HG03139 (cell line): ENCODE data around the gene SEMA3C.

Experiments
- ATAC-seq: cut with Tn5 transposase; IDR thresholded peaks from one replicate; pipeline ENCODE4 v1.9.1; 2021; ENCODE audit not compliant: unreplicated experiment

SEMA3C gene

DNA sequence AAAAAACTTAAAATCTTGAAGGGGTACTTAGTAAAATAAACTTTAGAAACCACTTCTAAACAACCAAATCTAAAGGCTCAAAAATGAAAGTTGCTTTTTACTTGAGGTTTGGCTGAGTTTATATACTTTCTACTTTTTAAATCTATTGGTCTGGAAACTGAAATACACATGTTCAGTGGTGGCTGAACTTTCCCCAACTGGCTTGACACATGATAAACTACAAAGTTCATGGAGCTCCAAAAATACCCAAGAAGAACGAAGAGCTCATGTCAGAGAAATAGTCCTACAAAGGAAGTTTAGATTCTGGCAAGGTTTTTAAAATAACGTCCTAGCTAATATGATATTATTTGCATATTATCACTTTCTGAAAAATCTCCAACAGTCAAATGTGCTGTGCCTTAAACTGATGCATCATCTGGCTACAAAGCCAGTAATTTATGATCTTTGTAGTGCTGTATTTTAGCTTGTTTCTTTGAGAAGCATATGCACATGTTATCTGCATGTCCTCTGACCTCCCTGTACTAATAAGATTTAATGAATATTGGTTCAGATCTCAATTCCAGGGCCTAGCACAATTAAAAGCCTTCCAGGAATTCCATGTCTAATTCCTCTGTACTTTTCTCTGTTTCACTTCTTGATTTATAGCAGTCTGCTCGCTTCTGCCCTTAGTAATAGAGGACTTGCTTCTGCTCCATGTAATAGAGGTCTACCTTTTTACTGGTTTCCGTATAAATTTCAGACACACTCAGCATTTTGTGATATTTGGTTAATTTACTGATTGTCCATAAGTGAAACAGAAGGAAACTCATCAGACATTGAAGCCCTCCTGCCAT is 28.2 kb downstream of the SEMA3C start:
- ATAC-seq = no peak

DNA sequence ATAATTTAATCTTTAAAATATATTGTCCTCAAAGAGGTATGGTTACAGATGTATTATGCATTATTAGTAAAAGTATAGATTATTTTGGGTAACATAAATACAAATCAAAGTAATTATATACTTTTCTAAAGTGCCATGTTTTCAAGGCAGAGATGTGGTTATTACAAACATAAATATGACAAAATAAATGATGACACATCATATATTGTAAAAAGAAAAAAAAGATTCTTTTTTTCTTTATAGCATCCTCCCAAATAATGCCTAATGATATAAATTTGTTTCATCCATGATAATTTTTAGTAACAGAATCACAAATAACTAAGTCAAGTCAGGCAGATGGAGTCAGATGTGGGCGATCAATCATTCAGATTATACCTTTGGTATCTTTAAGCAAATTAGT is 29.3 kb downstream of the SEMA3C start:
- ATAC-seq = no peak

DNA sequence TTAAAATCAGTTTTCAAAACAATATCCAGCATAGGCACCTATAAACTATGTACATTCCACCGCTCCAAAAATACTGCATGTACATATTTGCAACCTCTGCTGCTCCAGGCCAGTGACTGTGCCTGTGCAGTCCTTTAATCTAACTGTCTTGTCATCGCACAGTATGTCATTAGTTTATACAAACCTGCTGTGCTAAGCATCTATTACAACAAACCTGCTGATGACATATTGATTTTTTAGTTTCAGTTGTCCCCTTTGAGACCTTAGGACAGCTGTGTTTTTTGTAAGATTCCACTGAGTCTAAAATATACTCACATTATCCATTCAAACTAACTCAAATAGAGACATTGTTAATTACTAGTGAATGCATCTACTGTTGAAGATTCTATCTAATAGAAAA is 33.1 kb downstream of the SEMA3C start:
- no peak for ATAC-seq

DNA sequence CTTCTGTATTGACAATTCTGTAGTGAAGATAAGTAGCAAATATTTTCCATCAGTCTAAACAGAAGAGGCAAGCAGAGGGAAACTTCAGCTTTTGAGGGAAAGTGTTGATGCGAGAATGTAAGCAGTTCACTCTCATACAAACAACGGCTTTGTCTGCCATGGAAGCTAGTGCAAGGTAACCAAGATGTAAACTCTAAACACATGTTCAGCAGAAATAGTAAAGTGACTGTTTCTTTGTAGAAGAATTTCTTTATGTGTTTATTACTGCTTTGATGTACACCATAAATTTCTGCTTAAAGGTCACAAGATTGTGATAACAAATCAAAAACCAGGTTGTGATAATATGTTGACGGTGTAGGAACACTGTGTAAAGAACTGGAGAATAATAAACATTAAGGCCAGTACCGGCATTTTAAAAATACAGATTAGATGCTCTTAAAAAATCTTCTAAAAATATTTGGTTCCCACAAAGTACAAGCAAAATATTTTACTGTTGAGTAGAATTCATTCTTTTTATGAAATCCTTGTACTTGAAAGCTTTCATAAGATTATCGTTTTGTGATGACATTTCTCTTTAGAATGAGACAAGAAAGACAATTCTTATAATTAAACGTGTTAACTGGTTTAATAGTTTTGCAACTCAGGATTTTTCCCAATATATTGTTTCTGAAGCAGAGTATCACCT is 34.2 kb downstream of the SEMA3C start:
- no peak for ATAC-seq

DNA sequence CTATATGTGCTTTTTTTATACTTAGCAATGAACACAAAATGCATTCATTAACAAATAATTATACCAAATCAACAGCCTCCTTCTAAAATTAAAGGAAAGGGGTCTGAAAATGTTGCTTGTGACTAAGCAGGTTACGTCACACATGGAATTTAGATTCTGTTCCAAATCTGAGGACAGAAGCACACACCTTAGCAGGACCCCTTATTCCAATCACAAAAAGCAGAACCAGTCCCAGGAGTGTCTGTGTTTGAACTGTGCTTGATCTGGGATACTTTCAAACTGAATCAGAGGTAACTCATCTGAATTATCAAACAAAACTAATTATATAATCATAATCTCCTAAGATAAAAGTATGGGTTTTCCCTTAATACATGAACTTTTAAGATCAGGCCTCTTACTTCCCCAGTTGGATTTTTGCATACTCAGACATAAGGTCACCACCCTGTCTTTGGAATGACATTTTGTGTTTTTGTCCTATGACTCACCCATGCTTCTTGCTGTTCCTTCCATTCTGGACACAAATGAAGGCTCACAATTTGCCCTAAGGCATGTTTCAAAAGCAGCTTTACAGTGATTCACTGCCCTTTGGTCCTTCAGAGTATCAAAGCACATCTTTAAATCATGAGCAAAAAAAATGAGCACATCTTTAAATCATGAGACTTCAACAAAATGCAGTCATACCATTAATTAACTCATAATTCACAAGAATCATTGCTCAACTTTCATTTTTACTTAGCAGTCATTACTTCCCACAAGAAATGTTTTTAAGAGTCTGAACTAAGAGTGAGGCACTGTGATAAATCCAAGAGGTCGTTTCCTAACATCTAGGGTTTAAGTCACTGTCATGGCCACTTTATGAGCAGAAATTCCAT is 35.5 kb downstream of the SEMA3C start:
- ATAC-seq = no peak

DNA sequence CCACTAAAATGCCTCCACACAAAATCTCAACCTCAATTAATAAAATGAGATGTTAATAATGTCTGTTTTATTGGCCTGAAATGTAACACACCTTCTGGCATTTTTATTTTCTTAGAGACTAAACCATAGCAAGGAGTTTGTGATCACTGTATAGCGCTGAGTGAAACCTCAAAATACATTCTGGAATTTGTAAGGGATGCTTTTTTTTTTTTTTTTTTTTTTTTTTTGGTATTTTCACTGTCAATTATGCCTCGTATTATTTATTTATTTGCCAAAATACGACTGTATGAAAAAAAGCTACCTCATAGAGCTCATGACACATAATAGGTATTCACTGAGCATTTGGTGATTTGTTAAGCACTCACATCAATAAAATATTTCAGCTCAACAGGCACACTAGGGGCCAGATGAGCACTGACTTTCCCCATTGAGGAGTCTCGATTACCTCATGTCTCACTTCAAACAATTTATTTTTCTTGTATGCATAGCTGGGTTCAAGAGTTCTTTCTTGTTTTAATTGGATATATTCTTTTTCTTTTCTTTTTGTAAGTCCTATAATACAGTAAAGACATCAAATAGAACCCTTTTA is 36.5 kb downstream of the SEMA3C start:
- no peak for ATAC-seq

DNA sequence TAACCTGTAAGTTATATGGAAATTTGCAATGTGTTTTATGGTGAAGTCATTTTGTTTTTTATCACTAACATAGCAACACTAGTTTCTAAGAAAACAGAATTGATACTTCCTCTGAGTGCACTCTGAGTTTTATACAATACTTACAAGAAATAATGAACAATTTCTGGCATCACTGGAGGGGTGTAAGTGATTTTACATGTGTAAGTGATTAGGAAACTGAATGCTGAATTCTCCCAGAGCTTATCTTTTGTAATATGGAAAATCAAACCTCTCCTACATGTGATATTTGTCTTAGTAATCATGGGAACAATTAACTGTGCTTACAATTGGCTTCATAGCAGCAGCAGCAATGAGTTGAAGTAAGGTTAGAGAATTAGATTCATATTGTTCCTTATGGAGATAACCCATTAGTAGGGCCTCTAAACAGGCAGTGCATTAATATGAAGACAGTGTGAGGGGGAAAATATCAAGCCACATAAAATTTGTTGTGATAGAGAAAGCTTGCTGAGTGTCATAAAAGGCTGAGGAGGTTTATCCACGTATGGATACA is 37.4 kb downstream of the SEMA3C start:
- no peak for ATAC-seq

DNA sequence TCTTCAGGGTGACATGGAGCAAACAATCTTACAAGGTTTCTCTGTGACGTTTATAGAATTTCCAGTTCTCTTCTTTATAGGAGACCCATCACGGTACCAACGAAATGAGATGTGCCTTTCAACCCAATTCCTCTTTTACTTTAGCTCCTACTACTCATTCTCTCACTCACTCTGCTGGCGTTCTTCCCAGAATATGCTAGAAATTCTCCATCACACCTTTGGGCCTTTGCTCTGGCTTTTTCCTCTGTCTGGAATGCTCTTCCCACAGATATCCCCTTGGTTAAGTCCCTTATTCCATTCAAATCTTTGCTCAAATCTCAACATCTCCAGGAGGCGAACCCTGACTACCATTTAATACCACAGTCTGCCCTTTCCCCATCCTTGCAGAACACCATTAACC is 39.0 kb downstream of the SEMA3C start:
- no peak for ATAC-seq

DNA sequence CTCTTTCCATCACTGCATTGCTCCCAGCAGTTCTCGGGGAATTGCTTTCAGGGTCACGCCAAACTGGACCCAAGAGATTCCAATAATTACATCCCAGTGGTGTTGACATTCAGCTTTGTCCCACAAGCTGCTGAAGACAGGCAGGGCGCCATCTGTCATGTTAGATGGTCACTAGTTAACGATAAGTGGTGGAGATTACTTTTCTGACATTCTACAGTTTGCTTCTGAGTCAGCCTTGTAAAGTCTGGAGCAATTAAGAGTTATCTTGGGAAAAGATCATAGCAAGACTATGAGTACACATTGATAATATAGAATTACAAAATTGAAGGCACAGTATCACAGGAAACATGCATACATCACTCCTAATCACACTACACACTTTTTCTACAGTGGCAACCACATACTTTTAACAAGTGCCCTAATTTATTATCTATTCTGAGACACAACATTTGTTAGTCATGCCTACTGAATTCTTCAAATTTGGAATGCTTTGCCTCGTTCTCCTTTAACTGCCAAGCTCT is 41.9 kb downstream of the SEMA3C start:
- no peak for ATAC-seq

DNA sequence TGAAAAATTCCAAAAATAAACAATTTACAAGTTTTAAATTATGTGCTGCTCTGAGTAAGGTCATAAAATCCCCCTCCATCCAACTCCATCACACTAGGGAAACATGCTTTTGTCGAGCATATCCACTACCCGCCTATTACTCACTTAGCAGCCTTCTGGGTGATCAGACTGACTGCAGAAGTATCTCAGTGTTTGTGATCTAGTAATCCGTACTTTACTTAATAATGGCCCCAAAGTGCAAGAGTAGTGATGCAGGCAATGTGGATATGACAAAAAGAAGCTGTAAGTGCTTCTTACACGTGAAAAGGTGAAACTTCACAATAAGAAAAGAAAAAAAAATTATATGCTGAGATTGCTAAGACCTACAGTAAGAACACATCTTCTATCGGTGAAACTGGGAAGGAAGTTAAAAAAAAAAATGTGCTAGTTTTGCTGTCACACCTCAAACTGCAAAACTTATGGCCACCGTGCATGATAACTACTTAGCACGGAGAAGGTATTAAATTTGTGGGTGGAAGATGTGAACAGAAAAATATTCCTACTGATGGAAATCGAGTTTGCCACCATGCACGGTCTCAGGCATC is 43.2 kb downstream of the SEMA3C start:
- no peak for ATAC-seq

DNA sequence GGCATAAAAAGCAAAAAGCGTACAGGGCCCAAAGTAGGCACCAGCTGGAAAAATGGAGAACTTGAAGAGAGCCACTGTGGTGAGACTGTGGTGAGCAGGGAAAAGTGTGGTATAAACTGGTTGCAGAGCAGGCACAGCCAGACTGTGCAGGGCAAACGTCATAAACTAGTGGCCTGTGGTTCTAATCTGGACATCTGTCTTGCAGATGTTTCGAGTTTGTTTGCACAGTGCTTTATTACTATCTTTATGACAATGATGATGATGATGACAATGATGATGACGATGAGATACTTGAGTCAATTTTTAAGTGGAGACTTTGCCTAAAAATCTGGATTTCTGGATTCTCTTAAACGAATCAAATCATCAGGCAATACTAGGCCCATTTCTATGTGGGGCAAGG is 45.7 kb downstream of the SEMA3C start:
- ATAC-seq = no peak

DNA sequence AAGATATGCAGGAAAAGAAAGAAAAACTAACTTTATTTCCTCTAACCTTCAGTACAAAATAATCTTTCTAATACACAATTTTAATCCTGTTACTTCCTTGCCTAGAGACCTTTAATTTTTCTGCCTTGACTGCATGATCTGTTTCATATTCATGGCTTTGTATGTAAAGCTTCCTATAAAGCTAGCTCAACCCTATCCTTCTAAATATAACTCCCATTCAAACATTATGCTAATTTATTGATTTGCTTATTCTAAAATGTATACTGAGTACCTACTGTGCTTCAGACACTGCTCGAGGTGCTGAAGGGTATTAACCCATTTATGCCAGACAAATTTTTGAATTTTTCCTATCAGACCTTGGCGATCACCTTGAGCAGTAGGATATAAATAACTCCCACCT is 47.6 kb downstream of the SEMA3C start:
- ATAC-seq = no peak

DNA sequence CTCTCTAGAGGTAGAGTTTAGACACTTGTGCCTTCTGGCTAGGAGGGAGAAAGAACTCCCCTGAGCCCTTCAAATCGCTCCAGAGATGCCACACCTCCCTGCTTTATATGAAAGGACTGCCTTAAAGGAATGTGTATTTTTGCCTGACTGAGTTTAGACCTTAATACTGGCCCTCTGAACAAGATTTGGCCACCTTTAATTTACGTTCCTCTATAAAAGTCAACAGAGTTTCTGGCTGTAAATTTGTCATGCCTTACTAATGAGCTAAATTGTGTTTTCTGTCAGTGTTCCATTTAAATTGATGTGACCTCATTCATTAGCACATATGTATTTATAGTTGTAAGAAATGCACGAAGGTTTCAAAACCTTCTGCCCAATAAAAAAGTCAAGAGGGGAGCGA is 48.0 kb downstream of the SEMA3C start:
- no peak for ATAC-seq

DNA sequence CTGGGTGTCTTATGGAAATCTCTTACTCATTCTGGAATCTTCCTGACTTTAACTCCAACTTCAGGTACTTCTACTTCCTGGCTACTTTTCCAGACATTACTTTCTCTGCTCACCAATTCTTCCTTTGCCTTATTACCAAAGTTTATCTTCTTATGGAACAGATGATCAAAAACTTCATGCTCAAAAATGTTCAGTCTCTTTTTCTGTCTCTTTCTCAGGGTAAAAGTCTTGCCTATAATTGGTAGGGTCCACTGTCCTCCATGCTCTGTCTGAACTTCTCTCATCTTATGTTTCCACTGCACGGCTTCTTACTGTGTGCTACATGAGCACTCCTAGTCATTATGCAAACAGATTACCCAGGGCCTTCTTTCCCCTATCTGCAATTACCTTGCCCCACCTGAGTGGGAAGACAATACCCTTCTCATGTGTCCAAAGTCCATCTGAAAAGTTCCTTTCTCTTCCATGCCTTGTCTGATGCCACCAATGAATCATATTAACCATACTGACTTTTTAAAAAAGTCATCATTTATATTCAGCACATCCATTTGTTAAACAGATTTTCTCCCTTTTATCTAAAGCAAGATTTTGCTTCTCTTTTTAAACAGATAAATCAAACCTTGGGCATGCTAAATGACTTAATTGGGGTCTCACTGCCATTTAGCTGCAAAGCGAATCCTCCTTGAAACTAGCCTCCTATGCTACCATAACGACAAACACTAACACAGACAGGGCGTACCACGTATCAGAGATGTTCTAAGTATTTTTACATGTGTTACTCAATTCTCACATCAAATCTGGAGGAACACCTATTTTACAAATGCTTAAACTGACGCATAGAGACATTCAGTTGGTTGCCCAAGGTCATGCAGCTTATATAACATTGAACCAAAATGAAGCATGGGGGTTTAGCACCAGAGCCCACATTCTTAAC is 48.8 kb downstream of the SEMA3C start:
- ATAC-seq = no peak

DNA sequence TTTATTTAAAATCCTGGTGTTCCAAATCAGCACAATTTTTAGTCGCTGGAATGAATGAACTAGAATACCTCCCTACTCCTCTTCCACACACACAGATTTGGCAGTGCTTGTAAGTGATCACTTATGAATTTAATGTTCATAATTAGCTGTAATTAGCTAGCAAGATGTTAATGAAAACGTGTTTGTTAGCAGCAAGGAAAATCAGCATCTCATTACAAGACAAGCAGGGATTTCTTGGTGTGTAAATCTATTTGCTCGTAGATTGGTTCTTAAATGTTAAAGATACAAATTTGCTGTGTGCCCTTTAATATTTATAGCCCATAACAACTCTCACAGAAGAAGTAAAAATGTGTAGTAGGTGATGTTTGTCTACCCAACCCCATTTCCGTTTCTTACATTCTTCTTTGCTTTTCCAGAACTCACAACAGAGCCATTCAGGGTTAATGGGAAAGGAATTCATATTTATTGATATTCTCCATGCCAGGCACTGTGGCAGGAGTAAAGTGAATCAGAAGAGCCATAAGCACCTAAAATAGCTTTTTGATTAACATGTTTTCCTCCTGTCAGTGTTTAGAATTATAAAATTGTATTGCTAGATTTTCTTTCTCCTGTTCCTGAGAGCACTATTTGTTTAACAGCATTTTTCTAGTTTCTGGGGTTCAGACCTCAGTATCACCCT is 49.6 kb downstream of the SEMA3C start:
- no peak for ATAC-seq

DNA sequence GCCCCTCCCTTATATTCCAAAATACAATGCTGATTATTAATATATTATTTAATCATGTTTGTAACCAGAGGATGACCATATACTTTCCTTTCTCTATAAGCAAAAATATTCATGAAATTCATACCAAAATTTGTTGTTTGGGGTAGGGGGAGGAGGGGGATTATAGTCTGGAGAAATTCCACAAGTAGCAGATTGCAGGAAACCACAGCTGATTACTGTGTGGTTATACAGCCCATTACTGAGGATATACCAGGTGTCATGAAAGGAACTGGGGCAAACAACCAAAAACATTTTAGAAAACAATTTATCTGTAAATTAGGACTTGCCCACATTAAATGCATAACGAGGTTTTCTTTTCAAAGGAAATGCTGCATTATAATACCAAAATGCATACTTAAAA is 50.3 kb downstream of the SEMA3C start:
- ATAC-seq = no peak

DNA sequence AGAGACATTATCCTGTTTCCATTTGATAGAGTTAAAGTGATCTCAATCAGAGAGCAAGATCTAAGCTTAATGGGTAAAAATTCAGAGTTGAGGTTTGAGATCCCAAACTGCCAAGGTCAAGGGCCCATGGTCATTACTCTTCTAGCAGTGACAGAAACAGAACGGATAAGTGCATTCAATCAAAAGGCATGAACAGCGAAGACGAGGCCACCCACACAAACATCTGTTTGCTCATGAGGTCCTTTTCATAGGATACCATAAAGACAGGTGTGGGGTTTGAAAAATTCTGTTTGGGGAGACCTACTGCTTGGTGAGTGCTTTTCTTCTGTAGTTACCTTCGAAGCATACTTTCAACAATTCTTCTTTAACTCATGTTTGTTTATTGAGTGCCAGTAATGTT is 58.3 kb downstream of the SEMA3C start:
- no peak for ATAC-seq

DNA sequence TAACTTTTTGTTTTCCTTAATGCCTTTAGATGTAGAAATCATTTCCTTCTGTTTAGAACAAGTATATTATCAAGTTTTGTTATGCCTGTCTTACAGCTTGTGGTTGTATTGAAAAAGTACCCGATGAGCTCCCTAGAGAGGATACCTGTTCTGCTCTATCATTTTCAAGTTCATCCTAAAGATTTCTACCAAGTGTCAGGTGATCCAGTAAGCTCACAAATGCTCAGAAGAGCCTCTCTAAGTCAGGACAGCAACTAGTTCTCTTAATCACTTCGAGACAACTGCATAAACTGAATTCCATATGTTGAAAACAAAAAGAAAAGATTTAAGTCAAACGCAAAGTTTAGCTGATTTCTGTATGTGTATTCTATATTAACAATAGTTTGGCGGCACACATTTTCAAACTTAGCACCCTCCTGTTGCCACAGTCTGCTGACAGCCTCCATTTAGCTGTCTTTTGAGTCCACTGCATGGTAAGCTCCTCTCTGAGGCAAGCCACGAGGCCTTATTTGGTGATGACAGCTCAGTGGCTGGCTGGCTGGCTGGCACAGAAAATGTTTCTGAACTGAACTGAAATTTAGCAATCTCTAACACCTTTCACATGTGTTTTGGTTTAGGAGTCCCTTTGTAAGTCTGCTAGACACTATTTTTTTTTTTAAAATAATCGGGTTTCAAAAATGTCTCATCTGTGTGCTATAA is 59.4 kb downstream of the SEMA3C start:
- ATAC-seq = no peak
